H1 (cell line): Measurements from ENCODE around the gene ESPNL. TPM values are rescaled to one million over a fixed set of nuclear protein-coding genes. Genes with fewer than 3 reads are reported as not detected.
A peak's percentile ranks its signal among the peaks of the same experiment; 100 is the strongest.

Source experiments
- CTCF ChIA-PET: fragments of 300-600 bp; sonication (Branson Sonifier 250); formaldehyde crosslinking; loops from one replicate; lab custom pipeline; 2021; ENCODE audit not compliant: partially characterized antibody; lab: Charles Lee
- POLR2A ChIA-PET: fragments of 300-600 bp; sonication (Branson Sonifier 250); formaldehyde crosslinking; loops from one replicate; lab custom pipeline; 2021; ENCODE audit warnings: inconsistent platforms; ENCODE audit not compliant: partially characterized antibody; lab: Charles Lee
- DNase-seq, 2 experiments: peaks; one replicate each; pipeline versions ENCODE4 v3.0.0 to v3.0.0-alpha.2; 2010 to 2022; ENCODE audit warnings: low spot score in 2 of 2, low read depth in 1 of 2, mixed read lengths in 1 of 2
- FAIRE-seq: peaks from 2 replicates; lab custom pipeline; 2011; peaks lifted over from hg19 to GRCh38; lab: Jason Lieb, UNC
- H2AFZ ChIP-seq: 2 replicates; pipeline ENCODE4 v1.8.1; 2012; ENCODE audit warnings: low read length, inconsistent platforms
- H2AK5ac ChIP-seq: 2 replicates; pipeline ENCODE4 v1.6.1; 2013; ENCODE audit warnings: low read depth, low read length
- H2BK120ac ChIP-seq: replicated peaks from 2 replicates; pipeline ENCODE3; 2013; ENCODE audit warnings: low read depth, low read length, inconsistent platforms
- H2BK12ac ChIP-seq: 2 replicates; pipeline ENCODE4 v1.6.1; 2013; ENCODE audit warnings: low read depth, low read length
- H2BK15ac ChIP-seq: 2 replicates; pipeline ENCODE4 v1.6.1; 2013; ENCODE audit warnings: low read length
- H2BK20ac ChIP-seq: 2 replicates; pipeline ENCODE4 v1.6.1; 2013; ENCODE audit warnings: low read length
- H2BK5ac ChIP-seq: 2 replicates; pipeline ENCODE4 v1.6.1; 2013; ENCODE audit warnings: low read depth, low read length
- H3K14ac ChIP-seq: 2 replicates; pipeline ENCODE4 v1.6.1; 2013; ENCODE audit warnings: inconsistent platforms; ENCODE audit not compliant: insufficient read length
- H3K18ac ChIP-seq: 2 replicates; pipeline ENCODE4 v1.6.1; 2013; ENCODE audit warnings: low read length; ENCODE audit errors: extremely low read depth
- H3K23ac ChIP-seq: 2 replicates; pipeline ENCODE4 v1.6.1; 2013; ENCODE audit warnings: inconsistent platforms; ENCODE audit not compliant: insufficient read length
- H3K23me2 ChIP-seq: 2 replicates; pipeline ENCODE4 v1.6.1; 2013; ENCODE audit warnings: low read depth, low read length
- H3K27ac ChIP-seq: 2 replicates; pipeline ENCODE4 v1.6.1; 2011; ENCODE audit warnings: low read depth, low read length, inconsistent platforms
- H3K27me3 ChIP-seq, 4 experiments: replicated peaks in 1 of 4; 1 replicate in 1 of 4; 2 replicates in 3 of 4; pipeline versions ENCODE4 v1.6.1 to v1.8.1; 2011 to 2013; ENCODE audit warnings: low read length in 3 of 4, mild to moderate bottlenecking in 3 of 4, inconsistent platforms in 2 of 4, mixed read lengths in 2 of 4, moderate library complexity in 1 of 4; ENCODE audit not compliant: control insufficient read depth in 3 of 4, insufficient read depth in 3 of 4; ENCODE audit errors: extremely low read depth in 1 of 4
- H3K36me3 ChIP-seq, 4 experiments: 2 replicates each; pipeline versions ENCODE4 v1.6.1 to v1.8.1; 2011 to 2013; ENCODE audit warnings: mild to moderate bottlenecking in 4 of 4, low read length in 3 of 4, moderate library complexity in 2 of 4, control low read depth in 1 of 4, inconsistent platforms in 1 of 4; ENCODE audit not compliant: insufficient read depth in 4 of 4, control insufficient read depth in 2 of 4
- H3K4ac ChIP-seq: replicated peaks from 2 replicates; pipeline ENCODE3; 2013; ENCODE audit warnings: low read length, low read depth, mixed read lengths, inconsistent platforms; ENCODE audit not compliant: insufficient read length
- H3K4me1 ChIP-seq, 4 experiments: replicated peaks in 1 of 4; 1 replicate in 1 of 4; 2 replicates in 3 of 4; pipeline versions ENCODE4 v1.6.1 to v1.8.1; 2011 to 2013; ENCODE audit warnings: low read length in 3 of 4, inconsistent platforms in 2 of 4, mixed read lengths in 1 of 4; ENCODE audit not compliant: insufficient read depth in 4 of 4, control insufficient read depth in 3 of 4
- H3K4me2 ChIP-seq, 2 experiments: 2 replicates each; pipeline versions ENCODE4 v1.6.1 to v1.8.1; 2011 to 2013; ENCODE audit warnings: low read depth in 2 of 2, low read length in 2 of 2, control low read depth in 1 of 2, inconsistent platforms in 1 of 2, mild to moderate bottlenecking in 1 of 2; ENCODE audit not compliant: insufficient read depth in 1 of 2
- H3K4me3 ChIP-seq, 4 experiments: fragments of 200-600, 300-600 bp in 1 of 4; sonication (generic), shearing (Covaris generic), sonication (Bioruptor Twin) in 1 of 4; 2 replicates each; pipeline versions ENCODE4 v1.5.1 to v1.8.1; 2011 to 2016; ENCODE audit warnings: low read length in 4 of 4, low read depth in 3 of 4, control low read depth in 2 of 4, inconsistent platforms in 2 of 4, mild to moderate bottlenecking in 2 of 4, mixed read lengths in 1 of 4, moderate library complexity in 1 of 4; ENCODE audit not compliant: insufficient read depth in 2 of 4; ENCODE audit errors: extremely low read depth in 1 of 4
- H3K56ac ChIP-seq: replicated peaks from 2 replicates; pipeline ENCODE3; 2013; ENCODE audit warnings: low read depth, mild to moderate bottlenecking, mixed read lengths, low read length, inconsistent platforms; ENCODE audit not compliant: insufficient read length
- H3K79me1 ChIP-seq: 2 replicates; pipeline ENCODE4 v1.6.1; 2013; ENCODE audit warnings: low read depth, low read length, control low read depth
- H3K79me2 ChIP-seq, 2 experiments: 2 replicates each; pipeline versions ENCODE4 v1.6.1 to v1.8.1; 2012 to 2013; ENCODE audit warnings: low read length in 2 of 2, mild to moderate bottlenecking in 2 of 2, inconsistent platforms in 1 of 2; ENCODE audit not compliant: insufficient read depth in 2 of 2, control insufficient read depth in 1 of 2
- H3K9ac ChIP-seq, 4 experiments: replicated peaks in 1 of 4; 1 replicate in 1 of 4; 2 replicates in 3 of 4; pipeline versions ENCODE4 v1.6.1 to v1.8.1; 2011 to 2013; ENCODE audit warnings: low read depth in 3 of 4, low read length in 3 of 4, control low read depth in 2 of 4, mild to moderate bottlenecking in 2 of 4, moderate library complexity in 2 of 4, inconsistent platforms in 1 of 4; ENCODE audit errors: extremely low read depth in 1 of 4
- H3K9me3 ChIP-seq, 2 experiments: 2 replicates each; pipeline versions ENCODE4 v1.6.1 to v1.8.1; 2012 to 2013; ENCODE audit warnings: mild to moderate bottlenecking in 2 of 2, moderate library complexity in 2 of 2, control low read depth in 1 of 2, inconsistent platforms in 1 of 2, low read depth in 1 of 2, low read length in 1 of 2, mixed read lengths in 1 of 2; ENCODE audit not compliant: insufficient read depth in 2 of 2
- H4K20me1 ChIP-seq, 2 experiments: replicated peaks in 1 of 2; 2 replicates each; pipeline versions ENCODE3 to v1.8.1; 2011 to 2013; ENCODE audit warnings: inconsistent platforms in 2 of 2, low read length in 2 of 2, mild to moderate bottlenecking in 1 of 2; ENCODE audit not compliant: insufficient read depth in 2 of 2, control insufficient read depth in 1 of 2
- H4K5ac ChIP-seq: 2 replicates; pipeline ENCODE4 v1.6.1; 2013; ENCODE audit warnings: low read length, low read depth, mixed read lengths, inconsistent platforms; ENCODE audit not compliant: insufficient read length
- H4K8ac ChIP-seq: 2 replicates; pipeline ENCODE4 v1.8.0; 2013; ENCODE audit warnings: mild to moderate bottlenecking, moderate library complexity, low read length, inconsistent platforms; ENCODE audit not compliant: insufficient read depth; ENCODE audit errors: extremely low read depth
- H4K91ac ChIP-seq: replicated peaks from 2 replicates; pipeline ENCODE3; 2013; ENCODE audit warnings: low read length, mixed read lengths, inconsistent platforms; ENCODE audit not compliant: insufficient read length
- CREB1 ChIP-seq: IDR thresholded peaks from 2 replicates; pipeline ENCODE4 v1.6.1; 2012; ENCODE audit warnings: inconsistent platforms
- E2F6 ChIP-seq: IDR thresholded peaks from 2 replicates; pipeline ENCODE4 v1.6.1; 2012; ENCODE audit warnings: inconsistent platforms
- NRF1 ChIP-seq: IDR thresholded peaks from 2 replicates; pipeline ENCODE4 v1.6.1; 2011; ENCODE audit warnings: mild to moderate bottlenecking, low read depth, low read length, improper control_type of control experiment
- RNF2 ChIP-seq: fragments of 200-900, 300-1000 bp; sonication (generic); IDR thresholded peaks from 2 replicates; pipeline ENCODE4 v1.7.1; 2016; ENCODE audit warnings: borderline replicate concordance, low read depth, mild to moderate bottlenecking, antibody characterized with exemption, low read length; ENCODE audit not compliant: poor library complexity, severe bottlenecking; ENCODE audit errors: missing control alignments
- SAP30 ChIP-seq: fragments of 300-600 bp; sonication (generic); IDR thresholded peaks from 2 replicates; pipeline ENCODE4 v1.7.1; 2012; ENCODE audit warnings: low read length, moderate library complexity, mild to moderate bottlenecking, inconsistent platforms; ENCODE audit not compliant: insufficient read depth, insufficient replicate concordance
- SUZ12 ChIP-seq: fragments of 200-600 bp; sonication (generic); IDR thresholded peaks from 2 replicates; pipeline ENCODE4 v1.6.1; 2012; ENCODE audit warnings: mild to moderate bottlenecking, inconsistent platforms, low read length, moderate library complexity, mixed read lengths
- TCF12 ChIP-seq: IDR thresholded peaks from 2 replicates; pipeline ENCODE4 v1.6.1; 2011; ENCODE audit warnings: low read depth, mild to moderate bottlenecking, low read length
- WGBS, 2 experiments: shearing (Covaris generic) in 1 of 2; methylation state at CpG; one replicate each; pipeline versions ENCODE4 v1.1.6 to v1.1.7; 2013 to 2015; ENCODE audit warnings: low lambda C conversion rate in 2 of 2, mixed read lengths in 2 of 2, inconsistent platforms in 1 of 2, low coverage in 1 of 2, missing lambda C conversion rate in 1 of 2; ENCODE audit not compliant: insufficient replicate concordance in 2 of 2, insufficient coverage in 1 of 2, insufficient read length in 1 of 2; ENCODE audit errors: extremely low coverage in 1 of 2, missing lambda C conversion rate in 1 of 2; 5-methylcytosine and 5-hydroxymethylcytosine counted together
- polyA plus RNA-seq, 7 experiments: library from polyadenylated mRNA; depleted of rRNA in 3 of 7; stranded (reverse) in 5 of 7; unstranded in 2 of 7; fragments of >200 nt in 5 of 7; fragments of 200-250 nt in 2 of 7; gene quantifications; 1 replicate in 5 of 7; 2 replicates in 1 of 7; 4 replicates in 1 of 7; pipeline versions ENCODE4 v1.2.1 to v1.2.3, GENCODE V29; 2011 to 2013; ENCODE audit warnings: missing spikeins in 2 of 7, mixed read lengths in 2 of 7
- total RNA-seq: library from RNA; stranded (reverse); fragmentation: NEBNext Ultra II Directional; extraction: Animal tissue kit (Norgen Biotek cat#: 25700); gene quantifications from 2 replicates; pipeline ENCODE4 v1.2.1, GENCODE V29; 2021

Gene ESPNL
- total and polyA plus RNA-seq, 2 of the 8 experiments (the other 6 are each of a cell fraction or from before 2014, with no cell fraction given), result 0.68 to 1.3 TPM

- Histone ChIP-seq H2BK5ac (no peak overlapping the region), H3K9me3 (no peaks in the 10 kb centered on the region), H3K18ac (no peak overlapping the region), H3K36me3 (peaks cover 0 to 28% (median 10%) of the 10 kb centered on the region in 4 experiments; a peak in 5 of 8 replicates), H3K4me1 (peaks cover 0 to 12% (median 7%) of the 10 kb centered on the region in 4 experiments; a peak in 5 of 7 replicates), H3K4me2 (no peak overlapping the region), H2BK15ac (no peak overlapping the region), H3K9ac (no peak overlapping the region), H2AK5ac (no peak overlapping the region), H2BK12ac (peak overlapping the region; percentile 50; the same call in 1 of the 2 replicates), H4K5ac (no peak overlapping the region), H4K20me1 (peaks cover 2 to 6% of the 10 kb centered on the region in 2 experiments), H2AFZ (no peak overlapping the region), H3K4me3 (no peak overlapping the region), H2BK20ac (no peak overlapping the region), H3K56ac (no peak overlapping the region), H3K23ac (no peak overlapping the region), H4K8ac (no peak overlapping the region), H3K27ac (no peak overlapping the region), H3K27me3 (no peaks in the 10 kb centered on the region), H3K23me2 (no peaks in the 10 kb centered on the region), H3K79me1 (0 out of 2 replicates have a peak, but pooled peaks cover 2% of the 10 kb centered on the region), H2BK120ac (no peak overlapping the region), H4K91ac (no peak overlapping the region), H3K79me2 (no peaks in the 10 kb centered on the region), H3K14ac (no peak overlapping the region), H3K4ac (no peak overlapping the region)
- TF ChIP-seq NRF1, result no peak
- no peak for TF ChIP-seq SAP30
- no peak for TF ChIP-seq CREB1
- no peak for TF ChIP-seq RNF2
- TF ChIP-seq E2F6, result no peak
- no peak for TF ChIP-seq TCF12
- no peak for TF ChIP-seq SUZ12
- 92% methylated on average over 22 of the region's 26 CpGs; no CpG with 5 or more reads in 1 of the 2 experiments for WGBS, 2 experiments
- DNase-seq, result peak in 1 of 2 experiments; percentile 45
- ChIA-PET POLR2A (interaction anchor here (1.5 to 4.3 kb wide), 3 partner anchors 8 to 16 kb away, joined by 3 to 17 read pairs (median 4); no protein-coding TSS in a partner anchor), CTCF (no interaction called here)
- FAIRE-seq, result no peak
Measured at GRCh38 chr2:238093181-238094140, 6.7 kb upstream of the ESPNL start.
